Omental fat pad (tissue), 4 donors: ENCODE data around the gene FAM163B. TPM values are rescaled to one million over a fixed set of nuclear protein-coding genes. Genes with fewer than 3 reads are reported as not detected.

Source experiments
- ATAC-seq: fragments of 150-250 bp; one replicate; pipeline ENCODE4 v1.9.1; 2016; ENCODE audit warnings: mild to moderate bottlenecking, moderate library complexity; ENCODE audit not compliant: low FRiP score
- DNase-seq: peaks from one replicate; pipeline ENCODE4 v3.0.0-alpha.2; 2019; ENCODE audit warnings: low spot score
- total RNA-seq, 4 donors: library from RNA; depleted of rRNA; stranded (reverse); fragments of >200 nt; gene quantifications; one replicate each; pipeline ENCODE4 v1.1.0, GENCODE V29; 2016
- TF ChIP-seq, protein P1 (sequence below), 3 donors: fragments of 450-650 bp; IDR thresholded peaks; one replicate each; pipeline ENCODE4 v1.5.1; 2016 to 2017; ENCODE audit warnings: antibody characterized with exemption in 3 of 3, mild to moderate bottlenecking in 3 of 3, moderate library complexity in 2 of 3

FAM163B gene
- total RNA-seq, 4 donors from 2014 or later: not detected

DNA sequence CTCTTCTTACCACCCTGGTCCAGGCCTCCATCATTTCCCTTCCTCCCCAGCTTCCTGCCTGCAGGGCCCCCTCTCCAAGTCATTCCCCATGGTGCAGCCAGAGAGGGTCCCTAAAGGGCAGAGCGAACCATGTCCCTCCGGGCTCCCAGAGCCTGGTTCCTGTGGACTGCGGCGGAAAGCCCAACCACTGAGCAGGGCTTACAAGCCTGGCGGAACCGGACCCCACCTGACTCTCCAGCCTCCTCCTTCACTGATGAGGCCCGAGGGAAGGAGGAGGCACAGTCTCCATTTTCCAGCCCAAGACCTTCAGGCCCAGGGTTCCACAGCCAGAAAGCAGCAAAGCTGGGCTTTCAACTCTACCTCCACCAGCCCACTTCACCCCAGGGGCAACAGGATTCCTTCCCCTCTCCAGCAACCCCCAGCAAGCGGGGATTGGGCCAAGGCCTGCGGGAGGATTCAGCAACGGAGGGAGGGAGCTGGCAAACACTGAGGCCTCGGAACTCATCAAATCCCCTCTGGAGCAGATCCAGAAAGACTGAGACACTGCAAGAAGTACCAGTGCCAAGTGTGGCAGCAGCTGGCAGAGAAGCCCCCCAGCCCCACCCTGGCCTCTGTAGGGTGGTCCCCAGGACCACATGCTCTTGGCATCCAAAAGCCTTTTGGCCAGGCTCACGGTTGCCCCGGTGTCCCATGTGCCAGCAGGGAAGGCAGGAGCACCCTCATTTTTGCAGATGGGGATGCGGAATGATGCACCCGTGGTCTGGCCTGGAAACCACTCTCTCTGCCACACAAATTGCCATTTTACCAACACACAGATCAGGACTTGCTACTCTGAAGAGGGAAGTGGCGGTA is 3.1 kb downstream of the FAM163B start:
- no peak for DNase-seq
- TF ChIP-seq, protein P1, sequence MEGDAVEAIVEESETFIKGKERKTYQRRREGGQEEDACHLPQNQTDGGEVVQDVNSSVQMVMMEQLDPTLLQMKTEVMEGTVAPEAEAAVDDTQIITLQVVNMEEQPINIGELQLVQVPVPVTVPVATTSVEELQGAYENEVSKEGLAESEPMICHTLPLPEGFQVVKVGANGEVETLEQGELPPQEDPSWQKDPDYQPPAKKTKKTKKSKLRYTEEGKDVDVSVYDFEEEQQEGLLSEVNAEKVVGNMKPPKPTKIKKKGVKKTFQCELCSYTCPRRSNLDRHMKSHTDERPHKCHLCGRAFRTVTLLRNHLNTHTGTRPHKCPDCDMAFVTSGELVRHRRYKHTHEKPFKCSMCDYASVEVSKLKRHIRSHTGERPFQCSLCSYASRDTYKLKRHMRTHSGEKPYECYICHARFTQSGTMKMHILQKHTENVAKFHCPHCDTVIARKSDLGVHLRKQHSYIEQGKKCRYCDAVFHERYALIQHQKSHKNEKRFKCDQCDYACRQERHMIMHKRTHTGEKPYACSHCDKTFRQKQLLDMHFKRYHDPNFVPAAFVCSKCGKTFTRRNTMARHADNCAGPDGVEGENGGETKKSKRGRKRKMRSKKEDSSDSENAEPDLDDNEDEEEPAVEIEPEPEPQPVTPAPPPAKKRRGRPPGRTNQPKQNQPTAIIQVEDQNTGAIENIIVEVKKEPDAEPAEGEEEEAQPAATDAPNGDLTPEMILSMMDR (IDR thresholded peaks at IDR 0.05): no peak
- ATAC-seq: no peak

DNA sequence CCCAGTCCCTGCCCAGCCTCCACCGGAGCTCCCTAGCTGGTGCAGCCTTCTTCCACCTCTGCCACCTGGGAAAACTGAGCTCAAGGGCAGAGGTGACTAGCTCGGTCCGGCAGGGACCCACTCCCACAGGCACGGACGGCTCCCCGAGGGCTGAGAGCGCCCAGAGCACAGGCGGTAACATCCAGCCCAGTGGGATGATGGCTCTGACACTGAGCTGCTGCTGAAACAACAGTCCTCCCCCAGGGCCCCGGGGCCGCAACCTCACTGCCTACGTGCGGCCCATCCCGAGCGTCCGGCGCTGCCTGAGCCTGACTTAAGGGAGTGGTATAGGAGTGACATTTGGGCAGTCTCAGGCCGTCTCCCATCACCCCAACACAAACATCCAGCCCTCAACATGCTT is 3.7 kb downstream of the FAM163B start:
- ATAC-seq: no peak
- TF ChIP-seq, protein P1 (IDR thresholded peaks at IDR 0.05): no peak
- no peak for DNase-seq

DNA sequence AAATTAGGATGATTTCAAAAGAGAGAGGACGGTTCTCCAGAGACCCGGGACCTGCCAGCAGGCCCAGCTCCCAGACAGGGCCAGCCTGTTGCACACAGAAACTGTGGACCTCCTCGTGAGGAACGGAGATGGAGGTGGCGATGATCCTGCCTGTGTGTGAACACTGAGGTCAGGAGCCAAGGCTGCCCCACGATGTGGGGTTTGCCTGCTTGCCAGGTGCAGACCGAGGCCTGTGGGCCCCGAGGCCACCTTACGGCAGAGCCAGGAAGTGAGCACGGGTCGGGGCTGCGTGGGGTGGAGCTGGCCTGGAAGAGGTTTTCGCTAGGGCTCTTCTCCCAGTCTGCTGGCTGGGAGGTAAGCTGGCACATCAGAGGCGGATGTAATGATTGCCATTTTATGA is 4.3 kb downstream of the FAM163B start:
- ATAC-seq: no peak
- TF ChIP-seq, protein P1 (IDR thresholded peaks at IDR 0.05): no peak
- no peak for DNase-seq

DNA sequence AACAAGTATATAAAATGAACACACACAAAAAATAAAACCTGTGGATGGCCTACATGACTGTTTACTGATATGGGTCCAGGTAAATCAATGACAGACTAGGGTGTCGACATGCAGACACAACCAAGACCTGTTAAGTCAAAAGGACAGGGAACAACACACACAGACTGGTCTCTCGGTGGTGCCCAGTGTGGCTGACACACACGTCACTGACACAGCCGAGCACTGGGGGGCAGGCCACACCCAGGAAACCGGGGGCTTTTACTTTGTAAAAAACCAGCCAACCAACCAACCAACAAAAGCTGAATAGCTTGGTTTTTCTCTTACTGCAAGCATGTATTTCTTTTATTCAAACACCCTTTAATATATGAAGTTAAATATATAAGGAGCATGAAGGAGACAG is 5.0 kb downstream of the FAM163B start:
- TF ChIP-seq, protein P1 (IDR thresholded peaks at IDR 0.05): no peak
- no peak for DNase-seq
- no peak for ATAC-seq

DNA sequence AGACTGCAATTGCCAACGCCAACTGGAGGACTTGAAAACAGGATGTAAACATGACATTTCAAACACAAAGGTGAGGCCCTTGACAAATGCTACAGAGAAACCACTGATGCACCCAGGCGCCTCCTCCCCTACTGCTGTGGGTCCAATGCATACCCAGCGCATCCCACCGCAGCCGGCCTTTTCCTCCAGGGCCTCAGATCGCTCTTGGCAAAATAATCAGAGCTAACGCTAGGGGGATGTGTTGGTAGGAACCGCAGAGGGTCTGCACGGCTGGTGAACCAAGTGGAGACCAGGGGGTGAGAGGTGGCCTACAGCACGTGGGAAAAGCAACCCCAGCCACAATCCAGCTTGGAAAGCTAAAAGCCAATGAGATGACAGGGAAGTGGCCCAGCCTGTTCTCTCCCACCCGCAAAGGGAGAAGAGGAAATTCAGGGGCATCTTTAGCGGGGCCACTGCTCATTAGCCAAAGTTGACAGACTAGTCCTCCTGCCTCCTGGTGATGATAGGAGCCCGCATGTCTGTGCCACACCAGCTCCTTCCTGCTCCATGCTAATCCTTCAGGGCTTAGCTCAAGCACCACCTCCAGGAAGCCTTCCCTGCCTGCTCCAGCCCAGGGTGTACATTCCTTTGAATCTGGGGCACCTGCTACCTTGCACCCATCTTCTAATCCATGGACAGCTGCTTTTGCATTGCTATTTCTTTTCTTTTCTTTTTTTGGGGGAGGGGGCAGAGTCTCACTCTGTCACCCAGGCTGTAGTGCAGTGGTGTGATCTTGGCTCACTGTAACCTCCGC is 5.9 kb downstream of the FAM163B start:
- no peak for DNase-seq
- ATAC-seq: no peak
- TF ChIP-seq, protein P1 (IDR thresholded peaks at IDR 0.05): no peak

DNA sequence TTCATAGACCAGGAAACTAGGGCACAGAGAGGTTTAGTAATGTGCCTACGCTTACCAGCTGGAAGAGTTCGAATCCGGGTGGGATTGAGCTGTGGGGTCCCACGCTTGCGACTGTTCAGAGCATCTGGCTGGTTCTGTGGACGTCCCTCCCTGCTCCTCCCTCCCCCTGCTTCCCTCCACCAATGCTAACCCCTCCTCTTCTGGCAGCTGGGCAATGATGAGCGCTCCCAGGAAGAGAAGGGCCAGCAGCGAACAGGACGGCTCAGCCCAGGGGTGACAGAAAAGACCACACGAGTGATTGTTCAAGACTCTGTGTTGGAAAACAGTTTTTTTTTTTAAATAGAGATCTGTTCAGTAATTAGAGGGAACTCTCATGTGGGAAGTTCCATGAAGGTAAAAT is 6.9 kb downstream of the FAM163B start:
- DNase-seq: no peak

More for the DNA sequence above, 6.9 kb downstream of the FAM163B start:
- ATAC-seq: no peak
- TF ChIP-seq, protein P1 (IDR thresholded peaks at IDR 0.05): no peak
